ENCODE data around the gene RNASE8.

RNASE8 gene

GRCh38 chr14:21092273-21093011, 34.8 kb downstream of the RNASE8 start:
- DNase-seq (ENCODE audit: low spot score), result peak; percentile 56

DNA sequence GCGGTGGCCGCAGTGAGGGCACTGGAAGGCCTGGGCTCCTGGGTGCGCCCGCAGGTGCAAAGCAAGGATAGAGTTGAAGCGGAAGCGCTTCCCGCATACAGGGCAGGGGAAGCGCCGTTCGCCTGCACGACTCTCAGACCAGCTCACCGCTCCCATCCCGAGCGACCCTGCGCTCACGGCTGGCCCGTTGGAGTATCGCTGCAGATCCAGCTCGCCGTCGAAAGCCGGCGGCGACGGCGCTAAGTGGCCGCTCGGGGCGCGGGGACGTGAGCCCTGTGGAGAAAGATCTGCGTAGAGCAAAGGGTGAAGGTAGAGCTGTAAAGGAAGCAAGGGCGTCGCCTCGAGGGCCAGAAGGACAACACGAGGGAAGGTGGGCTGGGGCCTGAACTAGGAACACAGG, 35.4 kb downstream of the RNASE8 start:
- DNase-seq (ENCODE audit: low spot score), result no peak

- DNase-seq (ENCODE audit: low spot score), result no peak
Measured at GRCh38 chr14:21093769-21094681, 36.4 kb downstream of the RNASE8 start.

DNA sequence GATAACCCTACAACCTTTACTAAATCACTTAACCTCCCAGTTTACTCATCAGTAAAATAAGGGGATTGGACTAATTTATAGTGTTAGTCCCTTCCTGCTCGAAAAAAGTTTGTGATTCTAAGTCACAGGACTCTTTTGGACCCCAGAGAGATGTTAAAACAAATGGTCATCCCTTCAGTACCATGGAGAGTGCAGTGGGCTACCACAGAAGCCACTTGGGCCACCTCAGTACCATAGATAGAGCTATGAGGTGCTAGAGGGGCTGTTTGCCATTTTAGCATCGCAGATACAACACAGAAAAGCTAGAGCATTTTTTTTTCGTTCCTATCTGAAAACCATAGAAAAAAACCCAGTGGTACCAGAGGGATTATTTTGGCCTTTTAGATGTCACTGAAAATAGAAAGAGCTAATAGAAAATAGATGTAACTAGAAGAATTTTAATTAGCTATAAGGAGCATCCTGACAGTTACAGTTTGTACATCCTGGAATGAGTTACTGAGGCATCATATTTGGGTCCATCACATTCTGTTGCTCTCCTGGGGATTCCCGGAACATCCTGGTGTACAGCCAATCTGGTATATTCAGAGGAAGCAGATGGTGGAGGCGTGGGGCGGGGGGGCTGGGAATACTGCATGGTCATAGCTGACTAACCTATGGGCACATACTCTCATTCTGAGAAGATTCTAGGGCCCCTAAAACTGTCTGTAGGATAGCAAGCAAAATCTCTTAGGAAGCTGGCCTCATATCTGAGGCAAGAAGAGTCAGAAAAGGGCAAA, 38.0 kb downstream of the RNASE8 start:
- DNase-seq (ENCODE audit: low spot score), result no peak

DNA sequence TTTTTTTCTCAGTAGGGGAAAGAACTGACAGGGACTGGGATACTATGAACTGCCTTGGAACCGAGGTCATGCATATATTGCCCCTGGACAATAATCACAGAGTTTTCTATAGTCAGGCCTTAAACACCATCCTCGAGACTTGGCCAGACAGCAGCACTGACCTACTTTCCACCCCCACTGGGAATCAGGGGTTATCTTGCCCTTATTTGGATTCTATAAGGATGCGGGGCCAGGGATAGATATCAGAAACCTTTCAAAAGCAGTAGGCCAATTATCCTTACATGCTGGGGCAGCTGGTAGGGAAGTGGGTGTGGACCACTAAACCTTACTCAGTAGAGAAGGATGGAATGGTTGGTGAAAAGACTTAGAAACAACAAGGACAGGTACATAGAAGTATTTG, 38.8 kb downstream of the RNASE8 start:
- no peak for DNase-seq (ENCODE audit: low spot score)

GRCh38 chr14:21096978-21097635, 39.5 kb downstream of the RNASE8 start:
- no peak for DNase-seq (ENCODE audit: low spot score)

DNA sequence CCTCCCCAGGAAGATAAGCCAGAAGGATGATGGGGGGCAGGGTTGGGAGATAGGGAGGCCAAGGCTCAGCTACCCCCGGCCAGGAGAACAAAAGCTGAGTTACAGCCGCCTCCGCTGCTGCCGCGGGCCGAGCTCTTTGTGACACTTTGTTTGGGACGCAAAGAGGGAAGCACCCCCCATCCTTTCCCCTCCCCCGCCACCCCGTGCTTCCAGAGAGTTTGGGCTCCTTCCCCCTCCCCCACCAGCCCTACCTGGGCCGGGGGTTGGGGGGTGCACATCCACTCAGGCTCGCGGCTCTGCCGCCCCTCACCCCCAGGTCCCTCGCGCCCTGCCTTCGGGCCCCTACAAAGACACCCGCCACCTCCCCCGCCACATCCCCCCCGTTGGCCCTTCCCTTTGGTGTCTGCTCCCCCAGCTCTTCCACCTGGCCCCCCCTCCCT, 40.0 kb downstream of the RNASE8 start:
- DNase-seq (ENCODE audit: low spot score), result no peak

GRCh38 chr14:21098076-21098891, 40.7 kb downstream of the RNASE8 start, which contains the start of gene ZNF219:
TSS of gene ZNF219 (minus strand) at chr14:21098655. CDS start at chr14:21093591, 5,064 bp downstream.
- no peak for DNase-seq (ENCODE audit: low spot score)

- no peak for DNase-seq (ENCODE audit: low spot score)
Measured at GRCh38 chr14:21098892-21099595, 41.4 kb downstream of the RNASE8 start.

- DNase-seq (ENCODE audit: low spot score), result no peak
Measured at GRCh38 chr14:21099596-21099985, 42.0 kb downstream of the RNASE8 start.

DNA sequence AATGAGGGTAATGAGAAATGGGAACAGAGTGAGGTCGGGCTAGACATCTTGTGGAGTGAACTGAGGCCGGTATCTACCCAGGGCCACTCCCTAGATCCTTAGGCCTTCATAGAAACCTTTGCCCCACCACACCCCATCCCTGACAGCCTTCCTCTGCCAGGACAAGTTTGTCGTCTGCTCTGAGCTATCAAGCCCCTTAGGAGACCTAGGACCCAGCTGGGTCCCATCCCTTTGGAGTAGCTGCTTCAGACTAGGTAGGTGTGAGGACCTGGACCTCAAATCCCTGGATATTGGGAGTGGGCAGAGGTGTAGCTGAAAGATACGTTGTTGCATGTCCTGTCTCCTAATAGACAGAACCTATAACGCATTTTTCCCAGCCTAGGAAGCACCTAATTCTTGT, 43.3 kb downstream of the RNASE8 start, which contains the start of gene TMEM253:
TMEM253 (plus strand) TSS at position 136 of the 400 bp plus-strand sequence. CDS start 278 bp downstream, outside the sequence.
- DNase-seq (ENCODE audit: low spot score), result no peak

- no peak for DNase-seq (ENCODE audit: low spot score)
Measured at GRCh38 chr14:21101802-21102413, 44.3 kb downstream of the RNASE8 start.

DNA sequence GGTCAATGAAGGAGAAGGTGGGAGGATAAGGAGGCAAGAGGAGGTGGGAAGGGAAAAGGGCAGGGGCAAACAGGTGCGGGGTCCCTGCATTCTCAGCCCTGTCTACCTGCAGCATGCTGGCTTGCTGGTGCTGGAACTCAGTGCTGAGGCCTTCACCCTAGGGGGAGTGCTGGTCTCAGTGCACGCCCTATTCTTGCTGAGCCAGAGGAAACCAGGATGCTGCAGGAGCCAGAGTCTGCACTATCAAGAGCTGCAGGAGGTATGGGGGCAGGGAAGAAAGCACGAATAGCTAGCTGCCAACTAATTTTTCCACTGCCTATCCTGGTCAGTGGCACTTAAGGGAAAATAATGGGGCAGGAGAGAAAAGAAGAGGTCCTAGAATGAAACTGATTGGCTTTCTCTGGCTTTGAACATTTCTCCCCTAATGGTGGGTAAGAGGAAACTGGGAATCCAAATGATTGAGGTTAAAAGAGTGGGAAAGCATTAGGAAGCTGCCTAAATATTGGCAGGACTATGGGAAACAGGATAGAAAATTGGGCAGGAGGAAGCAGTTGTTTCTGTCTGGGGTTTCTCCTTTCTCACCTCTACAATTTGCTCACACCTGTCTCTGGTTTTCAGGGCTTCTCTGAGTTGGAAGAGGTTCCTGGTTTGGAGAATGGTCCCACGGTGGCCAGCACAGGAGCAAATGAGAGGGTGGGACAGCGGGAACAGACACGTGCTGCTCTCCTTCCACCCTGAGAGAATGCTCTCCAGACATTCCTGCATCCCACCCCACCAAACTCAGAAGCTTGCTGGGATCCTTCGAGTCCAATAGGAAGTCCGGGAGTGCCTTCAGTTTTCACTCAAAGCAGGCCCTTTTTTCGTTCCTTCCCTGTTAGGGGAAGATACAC, 45.1 kb downstream of the RNASE8 start:
- no peak for DNase-seq (ENCODE audit: low spot score)

DNA sequence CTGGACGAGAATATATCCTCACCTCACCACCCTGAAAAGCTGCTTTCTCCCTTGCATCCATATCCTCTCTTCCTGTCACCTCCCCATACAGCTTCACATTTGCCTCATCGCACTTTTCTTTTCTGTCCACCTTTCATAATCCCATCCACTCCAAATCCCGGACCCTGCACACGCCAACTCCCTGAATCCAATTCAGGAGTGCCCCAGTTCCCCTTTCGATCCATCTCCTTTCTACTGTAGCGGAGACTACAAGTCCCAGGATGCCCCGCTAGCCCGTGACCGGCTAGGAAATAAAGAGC, 45.7 kb downstream of the RNASE8 start:
- DNase-seq (ENCODE audit: low spot score), result no peak

DNA sequence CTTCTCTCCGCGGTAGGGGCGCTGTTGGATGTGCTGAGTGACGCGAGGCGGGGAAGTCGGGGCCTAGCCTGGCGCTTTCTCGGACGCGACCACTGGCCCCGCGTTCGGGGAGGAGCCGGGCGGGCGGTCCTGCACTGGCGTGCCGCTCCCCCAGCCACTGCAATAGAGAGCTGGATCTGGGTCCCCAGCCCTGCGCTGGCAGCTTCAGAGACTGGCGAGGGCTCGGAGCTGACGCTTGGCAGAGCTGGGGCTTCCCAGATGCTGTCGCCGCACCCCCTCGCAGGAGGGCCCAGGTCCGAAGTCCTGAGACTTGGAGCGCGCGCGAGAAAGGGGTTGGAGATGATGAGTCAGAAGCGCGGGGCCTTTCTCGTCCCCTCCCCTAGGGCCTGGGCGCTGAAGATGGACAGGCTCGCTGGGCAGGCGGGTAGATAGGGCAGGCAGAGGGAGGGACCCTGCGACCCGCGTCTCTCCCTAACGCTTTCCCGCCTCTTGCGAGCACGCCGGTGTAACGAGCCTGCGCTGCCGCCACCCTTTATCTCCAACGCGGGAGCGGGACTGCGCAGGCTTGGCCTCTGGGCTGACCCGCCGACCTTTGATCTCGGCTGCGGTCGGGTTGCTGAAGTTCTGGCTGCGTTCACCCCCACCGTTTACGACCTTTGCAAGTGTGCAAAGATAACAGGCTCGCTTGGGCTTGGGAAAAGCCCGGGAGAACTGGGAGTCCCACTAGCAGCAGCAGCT, 46.3 kb downstream of the RNASE8 start:
- peak; percentile 98 for DNase-seq (ENCODE audit: low spot score)

DNA sequence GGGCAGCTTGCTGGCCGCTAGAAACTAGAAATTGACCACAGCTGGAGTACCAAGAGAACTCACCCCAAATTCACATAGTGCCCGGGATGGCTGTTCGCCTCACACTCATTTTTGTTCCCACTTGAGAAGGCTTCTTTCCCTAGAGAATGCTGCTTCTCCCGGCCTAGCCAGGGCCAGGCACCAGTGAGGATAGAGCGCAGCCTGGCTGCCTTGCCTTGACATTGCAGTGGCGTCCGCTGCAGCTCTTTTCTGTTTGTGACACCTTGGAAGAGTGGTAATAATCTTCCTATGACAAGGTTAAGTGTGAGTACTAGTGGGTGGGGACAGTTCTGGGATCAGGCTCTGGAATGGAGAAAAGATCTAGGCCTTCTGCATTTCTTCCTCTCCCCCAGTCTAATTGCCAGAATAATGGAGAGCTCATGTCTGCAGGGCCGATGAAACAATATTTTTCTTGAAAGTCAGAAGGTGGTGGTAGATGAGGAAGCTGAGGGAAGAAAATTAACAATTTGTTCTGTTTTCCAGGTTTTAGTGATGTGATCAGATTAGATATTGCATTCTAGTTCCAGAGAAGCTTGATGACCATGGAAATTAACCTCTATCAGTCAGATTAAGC, 46.9 kb downstream of the RNASE8 start:
- peak; percentile 85 for DNase-seq (ENCODE audit: low spot score)

GRCh38 chr14:21105095-21105494, 47.5 kb downstream of the RNASE8 start:
- no peak for DNase-seq (ENCODE audit: low spot score)

- no peak for DNase-seq (ENCODE audit: low spot score)
Measured at GRCh38 chr14:21106176-21106497, 48.5 kb downstream of the RNASE8 start.
